Testis (tissue), 2 donors: ENCODE results near the gene EFCAB9.

Experiments used
- POLR2A ChIP-seq: fragments of 450-650 bp; IDR thresholded peaks from one replicate; pipeline ENCODE4 v1.6.1; 2017; ENCODE audit warnings: antibody characterized with exemption, mild to moderate bottlenecking, moderate library complexity
- TF ChIP-seq, protein P1 (sequence below), 3 experiments: fragments of 450-650 bp in 2 of 3; fragments of 200-600 bp in 1 of 3; sonication (generic) in 1 of 3; IDR thresholded peaks; one replicate each; pipeline ENCODE4 v1.5.1; 2016 to 2019; ENCODE audit warnings: antibody characterized with exemption in 3 of 3, mild to moderate bottlenecking in 2 of 3, moderate library complexity in 1 of 3

DNA sequence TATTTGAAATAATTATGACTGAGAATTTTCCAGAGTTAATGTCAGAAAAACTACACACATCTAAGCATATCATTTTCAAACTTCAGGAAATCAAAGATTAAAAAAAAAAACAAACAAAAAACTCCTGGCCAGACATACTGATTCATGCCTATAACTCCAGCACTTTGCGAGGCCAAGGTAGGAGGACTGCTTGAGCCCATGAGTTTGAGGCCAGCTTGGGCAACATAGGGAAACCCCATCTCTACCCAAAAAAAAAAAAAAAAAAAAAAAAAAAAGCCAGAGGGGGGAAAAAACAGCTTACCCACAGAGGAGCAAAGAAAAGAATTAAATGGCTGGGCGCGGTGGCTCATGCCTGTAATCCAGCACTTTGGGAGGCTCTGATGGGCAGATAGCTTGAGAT lies 22.4 kb downstream of the EFCAB9 start:
- TF ChIP-seq, protein P1, sequence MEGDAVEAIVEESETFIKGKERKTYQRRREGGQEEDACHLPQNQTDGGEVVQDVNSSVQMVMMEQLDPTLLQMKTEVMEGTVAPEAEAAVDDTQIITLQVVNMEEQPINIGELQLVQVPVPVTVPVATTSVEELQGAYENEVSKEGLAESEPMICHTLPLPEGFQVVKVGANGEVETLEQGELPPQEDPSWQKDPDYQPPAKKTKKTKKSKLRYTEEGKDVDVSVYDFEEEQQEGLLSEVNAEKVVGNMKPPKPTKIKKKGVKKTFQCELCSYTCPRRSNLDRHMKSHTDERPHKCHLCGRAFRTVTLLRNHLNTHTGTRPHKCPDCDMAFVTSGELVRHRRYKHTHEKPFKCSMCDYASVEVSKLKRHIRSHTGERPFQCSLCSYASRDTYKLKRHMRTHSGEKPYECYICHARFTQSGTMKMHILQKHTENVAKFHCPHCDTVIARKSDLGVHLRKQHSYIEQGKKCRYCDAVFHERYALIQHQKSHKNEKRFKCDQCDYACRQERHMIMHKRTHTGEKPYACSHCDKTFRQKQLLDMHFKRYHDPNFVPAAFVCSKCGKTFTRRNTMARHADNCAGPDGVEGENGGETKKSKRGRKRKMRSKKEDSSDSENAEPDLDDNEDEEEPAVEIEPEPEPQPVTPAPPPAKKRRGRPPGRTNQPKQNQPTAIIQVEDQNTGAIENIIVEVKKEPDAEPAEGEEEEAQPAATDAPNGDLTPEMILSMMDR (IDR thresholded peaks at IDR 0.05) = no peak
- TF ChIP-seq POLR2A = no peak
